ENCODE results near the gene RUNX2.

DNA sequence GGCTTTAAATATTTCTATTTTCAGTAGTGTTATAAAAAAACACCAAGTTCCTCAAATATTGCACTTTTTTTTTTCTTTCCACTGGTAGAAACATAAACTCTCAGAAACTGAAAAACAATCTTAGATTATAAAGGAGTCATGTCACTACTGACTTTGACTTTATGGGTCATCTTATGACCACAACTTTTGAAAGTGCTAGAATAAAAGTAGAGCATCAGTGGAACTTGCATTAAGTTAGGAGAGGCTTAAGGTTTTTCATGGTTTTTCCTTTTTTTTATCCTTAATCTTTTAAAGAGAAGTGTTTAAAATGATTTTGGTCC is 106.2 kb downstream of the RUNX2 start:
- TF ChIP-seq POLR2A (IDR thresholded peaks at IDR 0.05) (no peak), POLR2AphosphoS5 (IDR thresholded peaks at IDR 0.05) (no peak)
- TF ChIP-seq, protein P1, sequence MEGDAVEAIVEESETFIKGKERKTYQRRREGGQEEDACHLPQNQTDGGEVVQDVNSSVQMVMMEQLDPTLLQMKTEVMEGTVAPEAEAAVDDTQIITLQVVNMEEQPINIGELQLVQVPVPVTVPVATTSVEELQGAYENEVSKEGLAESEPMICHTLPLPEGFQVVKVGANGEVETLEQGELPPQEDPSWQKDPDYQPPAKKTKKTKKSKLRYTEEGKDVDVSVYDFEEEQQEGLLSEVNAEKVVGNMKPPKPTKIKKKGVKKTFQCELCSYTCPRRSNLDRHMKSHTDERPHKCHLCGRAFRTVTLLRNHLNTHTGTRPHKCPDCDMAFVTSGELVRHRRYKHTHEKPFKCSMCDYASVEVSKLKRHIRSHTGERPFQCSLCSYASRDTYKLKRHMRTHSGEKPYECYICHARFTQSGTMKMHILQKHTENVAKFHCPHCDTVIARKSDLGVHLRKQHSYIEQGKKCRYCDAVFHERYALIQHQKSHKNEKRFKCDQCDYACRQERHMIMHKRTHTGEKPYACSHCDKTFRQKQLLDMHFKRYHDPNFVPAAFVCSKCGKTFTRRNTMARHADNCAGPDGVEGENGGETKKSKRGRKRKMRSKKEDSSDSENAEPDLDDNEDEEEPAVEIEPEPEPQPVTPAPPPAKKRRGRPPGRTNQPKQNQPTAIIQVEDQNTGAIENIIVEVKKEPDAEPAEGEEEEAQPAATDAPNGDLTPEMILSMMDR (IDR thresholded peaks at IDR 0.05 in 8 of 11, conservative IDR thresholded peaks at IDR 0.05 in 3 of 11) = no peak

All from spleen (tissue), 7 donors.